GM12875 (cell line): ENCODE data around the gene NNT.

ENCODE experiments used
- H3K4me3 ChIP-seq: one replicate; pipeline ENCODE4 v1.5.1; 2011; ENCODE audit warnings: low read depth, low read length, control low read depth
- CTCF ChIP-seq: IDR thresholded peaks from 2 replicates; pipeline ENCODE4 v1.5.1; 2011; ENCODE audit warnings: low read depth, mild to moderate bottlenecking, control low read depth, inconsistent platforms, low read length, moderate library complexity, borderline replicate concordance; ENCODE audit not compliant: insufficient read depth

The NNT gene

GRCh38 chr5:43603344-43604217, 601 bp downstream of the NNT start:
- no peak for TF ChIP-seq CTCF
- peak overlapping the region; percentile 91 for H3K4me3 ChIP-seq

- H3K4me3 ChIP-seq: no peak overlapping the region
- TF ChIP-seq CTCF: no peak
Observed at GRCh38 chr5:43604699-43605098, 1.7 kb downstream of the NNT start.

GRCh38 chr5:43606351-43606750, 3.4 kb downstream of the NNT start:
- H3K4me3 ChIP-seq: no peak overlapping the region
- no peak for TF ChIP-seq CTCF

- TF ChIP-seq CTCF: no peak
- no peak overlapping the region for H3K4me3 ChIP-seq
Observed at GRCh38 chr5:43608406-43608805, 5.4 kb downstream of the NNT start.

GRCh38 chr5:43609752-43610151, 6.8 kb downstream of the NNT start:
- peak; percentile 41; the same call in 1 of the 2 replicates for TF ChIP-seq CTCF
- no peak overlapping the region for H3K4me3 ChIP-seq

GRCh38 chr5:43613370-43613769, 10.4 kb downstream of the NNT start:
- H3K4me3 ChIP-seq: no peak overlapping the region
- no peak for TF ChIP-seq CTCF
